Measurements from ENCODE around the gene HPSE2. TPM values are rescaled to one million over a fixed set of nuclear protein-coding genes. Genes with fewer than 3 reads are reported as not detected.

HPSE2 gene
- total and polyA plus RNA-seq, 2 of the 13 experiments (the other 11 are each of a cell fraction or from before 2014, with no cell fraction given), result 0.01 TPM; not detected in 1

DNA sequence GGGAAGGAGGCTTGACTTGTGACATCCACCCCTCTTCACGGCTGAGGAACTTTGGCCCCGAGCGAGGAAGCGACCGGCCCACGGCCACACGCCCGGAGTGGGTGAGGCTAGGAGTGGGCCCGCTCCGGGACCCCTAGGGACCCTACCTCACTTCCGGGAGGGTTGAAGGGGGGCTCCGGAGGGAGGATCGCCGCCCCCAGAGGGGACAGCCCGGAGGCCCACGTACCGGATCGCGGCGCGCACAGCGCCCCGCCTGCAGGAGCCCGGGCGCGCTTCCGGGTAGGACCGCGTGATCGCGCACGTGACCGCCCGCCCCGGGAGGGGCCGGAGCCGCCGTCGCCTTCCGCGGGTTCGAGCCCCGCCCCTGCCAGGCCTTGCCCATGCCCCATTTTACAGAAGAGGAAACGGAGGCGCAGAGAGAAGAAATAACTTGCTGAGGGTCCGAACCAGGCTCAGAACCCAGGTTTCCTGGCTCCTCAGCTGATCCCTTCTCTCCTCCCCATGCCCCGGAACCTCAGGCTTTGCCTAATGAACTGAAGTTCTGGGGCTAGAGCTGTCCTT lies 788.9 kb downstream of the HPSE2 start, which contains the start of gene HPS1 (continued):
- TF ChIP-seq, protein P1, sequence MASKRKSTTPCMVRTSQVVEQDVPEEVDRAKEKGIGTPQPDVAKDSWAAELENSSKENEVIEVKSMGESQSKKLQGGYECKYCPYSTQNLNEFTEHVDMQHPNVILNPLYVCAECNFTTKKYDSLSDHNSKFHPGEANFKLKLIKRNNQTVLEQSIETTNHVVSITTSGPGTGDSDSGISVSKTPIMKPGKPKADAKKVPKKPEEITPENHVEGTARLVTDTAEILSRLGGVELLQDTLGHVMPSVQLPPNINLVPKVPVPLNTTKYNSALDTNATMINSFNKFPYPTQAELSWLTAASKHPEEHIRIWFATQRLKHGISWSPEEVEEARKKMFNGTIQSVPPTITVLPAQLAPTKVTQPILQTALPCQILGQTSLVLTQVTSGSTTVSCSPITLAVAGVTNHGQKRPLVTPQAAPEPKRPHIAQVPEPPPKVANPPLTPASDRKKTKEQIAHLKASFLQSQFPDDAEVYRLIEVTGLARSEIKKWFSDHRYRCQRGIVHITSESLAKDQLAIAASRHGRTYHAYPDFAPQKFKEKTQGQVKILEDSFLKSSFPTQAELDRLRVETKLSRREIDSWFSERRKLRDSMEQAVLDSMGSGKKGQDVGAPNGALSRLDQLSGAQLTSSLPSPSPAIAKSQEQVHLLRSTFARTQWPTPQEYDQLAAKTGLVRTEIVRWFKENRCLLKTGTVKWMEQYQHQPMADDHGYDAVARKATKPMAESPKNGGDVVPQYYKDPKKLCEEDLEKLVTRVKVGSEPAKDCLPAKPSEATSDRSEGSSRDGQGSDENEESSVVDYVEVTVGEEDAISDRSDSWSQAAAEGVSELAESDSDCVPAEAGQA (IDR thresholded peaks at IDR 0.05; ENCODE audit: low read depth), result 0 out of 2 replicates have a peak, but pooled peaks have one; percentile 37
- TF ChIP-seq, protein P1 (CRISPR knock-in tag; IDR thresholded peaks at IDR 0.05; ENCODE audit: borderline replicate concordance), result no peak
- TF ChIP-seq ZNF724P (CRISPR knock-in tag; IDR thresholded peaks at IDR 0.05; ENCODE audit: borderline replicate concordance) (peak; percentile 8; the same call in 1 of the 2 replicates), NFATC3 (CRISPR knock-in tag; IDR thresholded peaks at IDR 0.05) (no peak), CREB1 (IDR thresholded peaks at IDR 0.05) (peak; percentile 11; the same call in 1 of the 2 replicates), CREB1 (CRISPR knock-in tag; IDR thresholded peaks at IDR 0.05) (no peak), NONO (IDR thresholded peaks at IDR 0.05) (no peak), NONO (CRISPR knock-in tag; conservative IDR thresholded peaks at IDR 0.05) (peak; percentile 68; the same call in 1 of the 2 replicates), FOSL1 (CRISPR knock-in tag; IDR thresholded peaks at IDR 0.05; ENCODE audit: borderline replicate concordance) (no peak), ELF1 (CRISPR knock-in tag; IDR thresholded peaks at IDR 0.05) (peak; percentile 90), PHF5A (CRISPR knock-in tag; IDR thresholded peaks at IDR 0.05; ENCODE audit: low read depth, unreplicated experiment) (no peak), PHF20 (CRISPR knock-in tag; IDR thresholded peaks at IDR 0.05) (peak; percentile 91)
- TF ChIP-seq, protein P2, sequence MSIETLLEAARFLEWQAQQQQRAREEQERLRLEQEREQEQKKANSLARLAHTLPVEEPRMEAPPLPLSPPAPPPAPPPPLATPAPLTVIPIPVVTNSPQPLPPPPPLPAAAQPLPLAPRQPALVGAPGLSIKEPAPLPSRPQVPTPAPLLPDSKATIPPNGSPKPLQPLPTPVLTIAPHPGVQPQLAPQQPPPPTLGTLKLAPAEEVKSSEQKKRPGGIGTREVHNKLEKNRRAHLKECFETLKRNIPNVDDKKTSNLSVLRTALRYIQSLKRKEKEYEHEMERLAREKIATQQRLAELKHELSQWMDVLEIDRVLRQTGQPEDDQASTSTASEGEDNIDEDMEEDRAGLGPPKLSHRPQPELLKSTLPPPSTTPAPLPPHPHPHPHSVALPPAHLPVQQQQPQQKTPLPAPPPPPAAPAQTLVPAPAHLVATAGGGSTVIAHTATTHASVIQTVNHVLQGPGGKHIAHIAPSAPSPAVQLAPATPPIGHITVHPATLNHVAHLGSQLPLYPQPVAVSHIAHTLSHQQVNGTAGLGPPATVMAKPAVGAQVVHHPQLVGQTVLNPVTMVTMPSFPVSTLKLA (IDR thresholded peaks at IDR 0.05), result peak; percentile 69
- TF ChIP-seq, protein P3, sequence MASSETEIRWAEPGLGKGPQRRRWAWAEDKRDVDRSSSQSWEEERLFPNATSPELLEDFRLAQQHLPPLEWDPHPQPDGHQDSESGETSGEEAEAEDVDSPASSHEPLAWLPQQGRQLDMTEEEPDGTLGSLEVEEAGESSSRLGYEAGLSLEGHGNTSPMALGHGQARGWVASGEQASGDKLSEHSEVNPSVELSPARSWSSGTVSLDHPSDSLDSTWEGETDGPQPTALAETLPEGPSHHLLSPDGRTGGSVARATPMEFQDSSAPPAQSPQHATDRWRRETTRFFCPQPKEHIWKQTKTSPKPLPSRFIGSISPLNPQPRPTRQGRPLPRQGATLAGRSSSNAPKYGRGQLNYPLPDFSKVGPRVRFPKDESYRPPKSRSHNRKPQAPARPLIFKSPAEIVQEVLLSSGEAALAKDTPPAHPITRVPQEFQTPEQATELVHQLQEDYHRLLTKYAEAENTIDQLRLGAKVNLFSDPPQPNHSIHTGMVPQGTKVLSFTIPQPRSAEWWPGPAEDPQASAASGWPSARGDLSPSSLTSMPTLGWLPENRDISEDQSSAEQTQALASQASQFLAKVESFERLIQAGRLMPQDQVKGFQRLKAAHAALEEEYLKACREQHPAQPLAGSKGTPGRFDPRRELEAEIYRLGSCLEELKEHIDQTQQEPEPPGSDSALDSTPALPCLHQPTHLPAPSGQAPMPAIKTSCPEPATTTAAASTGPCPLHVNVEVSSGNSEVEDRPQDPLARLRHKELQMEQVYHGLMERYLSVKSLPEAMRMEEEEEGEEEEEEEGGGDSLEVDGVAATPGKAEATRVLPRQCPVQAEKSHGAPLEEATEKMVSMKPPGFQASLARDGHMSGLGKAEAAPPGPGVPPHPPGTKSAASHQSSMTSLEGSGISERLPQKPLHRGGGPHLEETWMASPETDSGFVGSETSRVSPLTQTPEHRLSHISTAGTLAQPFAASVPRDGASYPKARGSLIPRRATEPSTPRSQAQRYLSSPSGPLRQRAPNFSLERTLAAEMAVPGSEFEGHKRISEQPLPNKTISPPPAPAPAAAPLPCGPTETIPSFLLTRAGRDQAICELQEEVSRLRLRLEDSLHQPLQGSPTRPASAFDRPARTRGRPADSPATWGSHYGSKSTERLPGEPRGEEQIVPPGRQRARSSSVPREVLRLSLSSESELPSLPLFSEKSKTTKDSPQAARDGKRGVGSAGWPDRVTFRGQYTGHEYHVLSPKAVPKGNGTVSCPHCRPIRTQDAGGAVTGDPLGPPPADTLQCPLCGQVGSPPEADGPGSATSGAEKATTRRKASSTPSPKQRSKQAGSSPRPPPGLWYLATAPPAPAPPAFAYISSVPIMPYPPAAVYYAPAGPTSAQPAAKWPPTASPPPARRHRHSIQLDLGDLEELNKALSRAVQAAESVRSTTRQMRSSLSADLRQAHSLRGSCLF (CRISPR knock-in tag; IDR thresholded peaks at IDR 0.05; ENCODE audit: borderline replicate concordance), result 0 out of 2 replicates have a peak, but pooled peaks have one; percentile 33
- TF ChIP-seq, protein P4, sequence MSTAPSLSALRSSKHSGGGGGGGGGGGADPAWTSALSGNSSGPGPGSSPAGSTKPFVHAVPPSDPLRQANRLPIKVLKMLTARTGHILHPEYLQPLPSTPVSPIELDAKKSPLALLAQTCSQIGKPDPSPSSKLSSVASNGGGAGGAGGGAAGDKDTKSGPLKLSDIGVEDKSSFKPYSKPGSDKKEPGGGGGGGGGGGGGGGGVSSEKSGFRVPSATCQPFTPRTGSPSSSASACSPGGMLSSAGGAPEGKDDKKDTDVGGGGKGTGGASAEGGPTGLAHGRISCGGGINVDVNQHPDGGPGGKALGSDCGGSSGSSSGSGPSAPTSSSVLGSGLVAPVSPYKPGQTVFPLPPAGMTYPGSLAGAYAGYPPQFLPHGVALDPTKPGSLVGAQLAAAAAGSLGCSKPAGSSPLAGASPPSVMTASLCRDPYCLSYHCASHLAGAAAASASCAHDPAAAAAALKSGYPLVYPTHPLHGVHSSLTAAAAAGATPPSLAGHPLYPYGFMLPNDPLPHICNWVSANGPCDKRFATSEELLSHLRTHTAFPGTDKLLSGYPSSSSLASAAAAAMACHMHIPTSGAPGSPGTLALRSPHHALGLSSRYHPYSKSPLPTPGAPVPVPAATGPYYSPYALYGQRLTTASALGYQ (CRISPR knock-in tag; IDR thresholded peaks at IDR 0.05), result peak; percentile 50; the same call in 1 of the 2 replicates
